K562 (cell line): Measurements from ENCODE around the gene TMEM139. TPM values are rescaled to one million over a fixed set of nuclear protein-coding genes. Genes with fewer than 3 reads are reported as not detected.

ENCODE experiments used
- ATAC-seq: fragments of 200-7000 bp; cut with Tn5 transposase; 3 replicates; pipeline ENCODE4 v1.9.1; 2020; ENCODE audit warnings: moderate library complexity
- BruUV-seq: library from RNA; stranded (reverse); fragments of 400-500 nt; replicated peaks from 2 replicates; lab custom pipeline; 2021; lab: Mats Ljungman, UMichigan
- CTCF ChIA-PET: fragments of 300-600 bp; formaldehyde crosslinking; extraction: SDS; loops from one replicate; lab custom pipeline; 2021; ENCODE audit warnings: low intra/inter-chr PET ratio; lab: Yijun Ruan, JAX
- POLR2A ChIA-PET: fragments of 300-600, 350-650 bp; sonication (Branson Sonifier 250); formaldehyde crosslinking; extraction: SDS; loops from one replicate; lab custom pipeline; 2021; ENCODE audit warnings: antibody characterized with exemption, inconsistent platforms; lab: Yijun Ruan, JAX
- DNase-seq, 4 experiments: peaks; one replicate each; pipeline versions ENCODE4 v3.0.0 to v3.0.0-alpha.2; 2011 to 2018; ENCODE audit warnings: low spot score in 3 of 4, mixed read lengths in 3 of 4; ENCODE audit errors: extremely low read depth in 1 of 4
- FAIRE-seq: peaks from 2 replicates; lab custom pipeline; 2011; peaks lifted over from hg19 to GRCh38; lab: Jason Lieb, UNC
- H2AFZ ChIP-seq: 2 replicates; pipeline ENCODE4 v1.6.0; 2011; ENCODE audit warnings: low read depth, low read length, control low read depth, inconsistent platforms
- H3K27ac ChIP-seq: fragments of 200-600 bp; 3 replicates; pipeline ENCODE4 v1.8.0; 2011; ENCODE audit warnings: low read depth, mild to moderate bottlenecking, control low read depth, inconsistent platforms, low read length, moderate library complexity, mixed read lengths; ENCODE audit errors: extremely low read depth
- H3K27me3 ChIP-seq, 2 experiments: fragments of 300-600 bp in 1 of 2; 2 replicates in 1 of 2; 3 replicates in 1 of 2; pipeline versions ENCODE4 v1.6.0 to v1.8.0; 2011; ENCODE audit warnings: inconsistent platforms in 2 of 2, low read length in 2 of 2, mild to moderate bottlenecking in 1 of 2, mixed read lengths in 1 of 2, moderate library complexity in 1 of 2; ENCODE audit not compliant: control insufficient read depth in 2 of 2, insufficient read depth in 2 of 2
- H3K36me3 ChIP-seq: fragments of 300-600 bp; 3 replicates; pipeline ENCODE4 v1.8.0; 2011; ENCODE audit warnings: mild to moderate bottlenecking, low read length, inconsistent platforms; ENCODE audit not compliant: control insufficient read depth, insufficient read depth
- H3K4me1 ChIP-seq, 2 experiments: fragments of 200-600 bp in 1 of 2; replicated peaks in 1 of 2; 2 replicates in 1 of 2; 3 replicates in 1 of 2; pipeline versions ENCODE4 v1.5.1 to v1.8.0; 2011; ENCODE audit warnings: inconsistent platforms in 2 of 2, low read length in 2 of 2, mild to moderate bottlenecking in 1 of 2, mixed read lengths in 1 of 2, moderate library complexity in 1 of 2; ENCODE audit not compliant: control insufficient read depth in 2 of 2, insufficient read depth in 2 of 2
- H3K4me2 ChIP-seq: 2 replicates; pipeline ENCODE4 v1.6.1; 2011; ENCODE audit warnings: low read length, control low read depth, inconsistent platforms, mixed read lengths; ENCODE audit not compliant: insufficient read depth
- H3K4me3 ChIP-seq: fragments of 200-600 bp; sonication (generic), shearing (Covaris generic); 2 replicates; pipeline ENCODE4 v1.5.1; 2016; ENCODE audit warnings: control low read depth, inconsistent platforms
- H3K79me2 ChIP-seq: fragments of 200-600 bp; 3 replicates; pipeline ENCODE4 v1.8.0; 2011; ENCODE audit warnings: low read length, inconsistent platforms; ENCODE audit not compliant: control insufficient read depth, insufficient read depth
- H3K9ac ChIP-seq, 2 experiments: 2 replicates each; pipeline versions ENCODE4 v1.6.0 to v1.6.1; 2011; ENCODE audit warnings: low read depth in 2 of 2, low read length in 2 of 2, control low read depth in 1 of 2, inconsistent platforms in 1 of 2, mild to moderate bottlenecking in 1 of 2, mixed read lengths in 1 of 2; ENCODE audit not compliant: insufficient read depth in 1 of 2
- H3K9me1 ChIP-seq: one replicate; pipeline ENCODE4 v1.6.0; 2011; ENCODE audit warnings: inconsistent platforms, mild to moderate bottlenecking, low read length, moderate library complexity; ENCODE audit not compliant: control insufficient read depth, insufficient read depth
- H3K9me3 ChIP-seq: replicated peaks from 2 replicates; pipeline ENCODE4 v1.5.1; 2011; ENCODE audit warnings: low read depth, low read length, inconsistent platforms; ENCODE audit not compliant: control insufficient read depth, insufficient read depth
- H4K20me1 ChIP-seq: replicated peaks from 2 replicates; pipeline ENCODE4 v1.6.1; 2011; ENCODE audit warnings: low read length, inconsistent platforms, mixed read lengths; ENCODE audit not compliant: control insufficient read depth, insufficient read depth
- ADNP ChIP-seq: fragments of 200-800 bp; sonication (Bioruptor generic); IDR thresholded peaks from 2 replicates; pipeline ENCODE4 v1.6.1; 2016; ENCODE audit warnings: missing genetic modification characterization, missing compliant biosample characterization
- MCM2 ChIP-seq: fragments of 450-650 bp; IDR thresholded peaks from 2 replicates; pipeline ENCODE4 v1.6.1; 2017; ENCODE audit warnings: low read depth, mild to moderate bottlenecking
- RBM25 ChIP-seq: fragments of 200-400 bp; formaldehyde crosslinking; IDR thresholded peaks from 2 replicates; pipeline ENCODE4 v1.6.1; 2018; ENCODE audit warnings: low read length, low read depth, moderate library complexity; ENCODE audit not compliant: severe bottlenecking
- ZNF197 ChIP-seq: fragments of 200-800 bp; sonication (Bioruptor generic); IDR thresholded peaks from 2 replicates; pipeline ENCODE4 v1.6.1; 2016; ENCODE audit warnings: low read depth, missing genetic modification characterization, missing compliant biosample characterization
- ZNF778 ChIP-seq: fragments of 450-650 bp; formaldehyde crosslinking; IDR thresholded peaks from 2 replicates; pipeline ENCODE4 v1.4.0; 2020; ENCODE audit warnings: mild to moderate bottlenecking, moderate library complexity
- in situ Hi-C: fragments of 300-500 bp; cut with MboI; formaldehyde crosslinking; loops from 4 replicates; pipeline ENCODE4 v1.15.0; 2018; ENCODE audit warnings: inconsistent platforms, mixed read lengths
- intact Hi-C: fragments of 100-400 bp; cut with micrococcal nuclease; formaldehyde crosslinking; loops from 2 replicates; pipeline ENCODE4 v1.14.2; 2022
- polyA plus RNA-seq, 8 experiments: library from polyadenylated mRNA; depleted of rRNA in 4 of 8; stranded (reverse) in 5 of 8; unstranded in 3 of 8; fragments of >200 nt; fragmentation: Nextera tagmentation in 2 of 8; fragmentation: Illumina TruSeq in 1 of 8; extraction: Ambion mirVana in 2 of 8; extraction: Trizol in 1 of 8; gene quantifications; 2 replicates each; pipeline versions ENCODE4 v1.2.1 to v1.2.3, GENCODE V29; 2011 to 2014; ENCODE audit warnings: inconsistent platforms in 1 of 8, missing spikeins in 1 of 8
- total RNA-seq, 7 experiments: library from RNA; depleted of rRNA in 6 of 7; stranded (reverse); fragments of >200 nt in 6 of 7; fragmentation: Illumina TruSeq in 2 of 7; extraction: Trizol in 2 of 7; gene quantifications; 2 replicates each; pipeline versions ENCODE4 v1.2.1 to v1.2.3, GENCODE V29; 2011 to 2021; ENCODE audit warnings: low replicate concordance in 1 of 7

Gene TMEM139
- total and polyA plus RNA-seq, 9 of the 15 experiments (the other 6 are each of a cell fraction or from before 2014, with no cell fraction given), result 0.27 to 1.8 (median 0.79) TPM

DNA sequence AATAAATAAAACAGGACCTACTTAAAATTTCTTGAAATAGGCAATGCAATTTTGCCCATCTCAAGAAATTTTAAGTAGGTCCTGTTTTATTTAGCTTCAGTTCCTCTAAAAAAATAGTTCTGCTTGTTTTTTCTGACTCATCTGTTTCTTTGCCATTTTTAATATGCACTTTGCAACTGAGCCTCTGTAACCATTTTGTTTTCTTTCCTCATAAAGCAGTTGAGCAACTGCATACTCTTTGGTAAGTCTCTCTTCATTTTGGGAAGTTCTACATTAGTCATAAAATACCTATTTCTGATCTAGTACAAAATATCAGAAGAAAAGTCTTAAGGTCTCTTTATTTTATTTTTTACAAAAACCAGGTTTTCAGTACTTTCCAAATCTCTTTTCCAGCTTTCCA is 44.9 kb upstream of the TMEM139 start:
- no peak overlapping the region for H3K27ac ChIP-seq
- no peaks in the 10 kb centered on the region for H3K27me3 ChIP-seq
- peaks cover 3% of the 10 kb centered on the region for H3K9me3 ChIP-seq
- no peak for FAIRE-seq
- POLR2A ChIA-PET, result interaction anchor here (0.6 to 1.4 kb wide), 9 partner anchors 9 to 76 kb away, joined by 3 to 9 read pairs (median 4); partner anchors contain the start of gene TAS2R39
- H3K4me3 ChIP-seq, result no peak overlapping the region
- no peaks in the 10 kb centered on the region for H3K36me3 ChIP-seq
- H2AFZ ChIP-seq, result no peak overlapping the region
- TF ChIP-seq ZNF778 (CRISPR knock-in tag) (no peak), MCM2 (no peak), RBM25 (no peak), ZNF197 (CRISPR knock-in tag) (no peak), ADNP (tag) (no peak)
- H3K4me1 ChIP-seq, result no peaks in the 10 kb centered on the region; a peak in 1 of 5 replicates
- H3K4me2 ChIP-seq, result no peak overlapping the region
- CTCF ChIA-PET, result interaction anchor here (0.6 to 2.7 kb wide), 3 partner anchors 66 to 248 kb away, joined by 3 to 39 read pairs (median 12); no protein-coding TSS in a partner anchor
- no peak for ATAC-seq
- no peak overlapping the region for H3K9ac ChIP-seq
- no peaks in the 10 kb centered on the region for H4K20me1 ChIP-seq
- H3K9me1 ChIP-seq, result no peaks in the 10 kb centered on the region
- in situ Hi-C loops (loop anchor here (10.0 kb wide), 1 partner anchor 65 kb away; no protein-coding TSS in a partner anchor), intact Hi-C loops (loop anchor here (1.0 to 5.0 kb wide), 6 partner anchors 17 to 257 kb away; no protein-coding TSS in a partner anchor)
- DNase-seq, result no peak
- no TSS peak for BruUV-seq
- no peaks in the 10 kb centered on the region for H3K79me2 ChIP-seq
